ENCODE results near the gene CTIF.

- TF ChIP-seq CTCF (IDR thresholded peaks at IDR 0.05) (no peak), MXI1 (IDR thresholded peaks at IDR 0.05; ENCODE audit: low read depth, low read length) (no peak), EZH2phosphoT487 (IDR thresholded peaks at IDR 0.05; ENCODE audit: borderline replicate concordance, low read depth) (no peak)
Measured at GRCh38 chr18:48707636-48708296, 168.9 kb downstream of the CTIF start.

Data from SK-N-SH (cell line).